Activated T-cell treated with anti-CD3 and anti-CD28 coated beads, Interleukin-2, amount 50 U/mL, for 24 hours (primary cell): ENCODE measurements around the gene NRSN2.
A peak's percentile ranks its signal among the peaks of the same experiment; 100 is the strongest.
"Not testable (repeated sequence)": the region's sequence is repeated elsewhere in the genome, so short reads cannot be mapped to it uniquely, and the experiment has no call there.

Source experiments
- DNase-seq: peaks from one replicate; pipeline ENCODE4 v3.0.0-alpha.2; 2020
- H3K27ac Mint-ChIP-seq: 2 replicates; pipeline ENCODE4 v1.8.0; 2020; ENCODE audit warnings: mild to moderate bottlenecking, mixed read lengths
- H3K27me3 Mint-ChIP-seq: 2 replicates; pipeline ENCODE4 v1.8.0; 2020; ENCODE audit warnings: mixed read lengths
- H3K36me3 Mint-ChIP-seq: 2 replicates; pipeline ENCODE4 v1.8.0; 2020; ENCODE audit warnings: low read depth, mixed read lengths
- H3K4me1 Mint-ChIP-seq: 2 replicates; pipeline ENCODE4 v1.8.0; 2020; ENCODE audit warnings: low read depth, mixed read lengths
- H3K4me3 Mint-ChIP-seq: 2 replicates; pipeline ENCODE4 v1.8.0; 2020; ENCODE audit warnings: mild to moderate bottlenecking, moderate library complexity, mixed read lengths
- H3K9me3 Mint-ChIP-seq: 2 replicates; pipeline ENCODE4 v1.8.0; 2020; ENCODE audit warnings: mixed read lengths

The NRSN2 gene

DNA sequence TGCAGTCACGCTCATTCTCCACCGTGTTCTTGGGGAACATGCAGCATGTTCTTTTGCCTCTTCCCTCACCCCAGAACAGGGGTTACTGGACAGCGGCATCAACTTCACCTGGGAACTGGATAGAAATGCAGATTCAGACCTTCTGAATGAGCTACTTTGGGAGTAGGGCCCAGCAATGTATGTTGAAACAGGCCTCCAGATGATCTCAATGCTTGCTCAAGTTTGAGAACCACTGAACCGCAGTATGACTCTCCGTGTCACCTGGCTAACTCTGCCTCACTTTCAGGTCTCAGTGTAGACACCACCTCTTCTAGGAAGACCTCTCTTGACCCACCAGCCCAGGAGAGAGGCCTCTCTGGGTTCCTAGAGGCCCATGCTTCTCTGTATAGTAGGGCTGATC lies 38.5 kb downstream of the NRSN2 start:
- Mint-ChIP-seq H3K9me3 (no peaks in the 10 kb centered on the region), H3K27me3 (no peaks in the 10 kb centered on the region), H3K4me3 (no peak overlapping the region), H3K36me3 (peaks cover 68% of the 10 kb centered on the region), H3K4me1 (peaks cover 21% of the 10 kb centered on the region), H3K27ac (no peak overlapping the region)
- DNase-seq, result no peak

DNA sequence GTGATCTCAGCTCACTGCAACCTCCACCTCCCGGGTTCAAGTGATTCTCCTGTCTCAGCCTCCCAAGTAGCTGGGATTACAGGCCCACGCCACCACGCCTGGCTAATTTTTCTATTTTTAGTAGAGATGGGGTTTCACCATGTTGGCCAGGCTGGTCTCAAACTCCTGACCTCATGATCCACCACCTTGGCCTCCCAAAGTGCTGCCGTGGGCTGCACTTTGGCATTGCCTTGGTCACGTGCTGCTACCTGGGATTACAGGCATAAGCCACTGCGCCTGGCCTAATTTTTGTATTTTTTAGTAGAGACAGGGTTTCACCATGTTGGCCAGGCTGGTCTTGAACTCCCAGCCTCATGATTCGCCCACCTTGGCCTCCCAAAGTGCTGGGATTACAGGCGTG lies 39.7 kb downstream of the NRSN2 start:
- not testable (repeated sequence) for DNase-seq, H3K9me3 Mint-ChIP-seq, H3K27me3 Mint-ChIP-seq, H3K27ac Mint-ChIP-seq, H3K4me3 Mint-ChIP-seq
- Mint-ChIP-seq H3K4me1 (peaks cover 21% of the 10 kb centered on the region), H3K36me3 (peaks cover 76% of the 10 kb centered on the region)

DNA sequence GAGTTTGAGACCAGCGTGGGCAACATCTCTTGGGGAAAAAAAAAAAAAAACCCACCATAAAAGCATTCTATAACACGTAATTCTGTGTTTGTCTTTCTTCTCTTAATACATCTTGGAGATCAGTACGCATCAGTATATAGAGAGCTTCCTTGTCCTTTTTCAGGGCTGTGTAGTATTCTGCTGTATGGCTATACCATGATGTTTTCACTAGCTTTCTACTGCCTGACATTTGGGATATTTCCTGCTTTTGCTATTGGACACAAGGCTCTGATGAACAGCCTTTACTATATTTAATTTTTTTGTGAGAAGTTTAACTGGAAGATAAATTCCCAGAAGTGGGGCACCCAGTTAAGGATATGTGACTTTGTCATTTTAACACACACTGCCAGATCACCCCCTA lies 40.6 kb downstream of the NRSN2 start:
- Mint-ChIP-seq H3K27ac (no peak overlapping the region), H3K27me3 (no peaks in the 10 kb centered on the region), H3K4me3 (no peak overlapping the region), H3K36me3 (peaks cover 85% of the 10 kb centered on the region), H3K9me3 (no peaks in the 10 kb centered on the region), H3K4me1 (peaks cover 15% of the 10 kb centered on the region)
- no peak for DNase-seq

DNA sequence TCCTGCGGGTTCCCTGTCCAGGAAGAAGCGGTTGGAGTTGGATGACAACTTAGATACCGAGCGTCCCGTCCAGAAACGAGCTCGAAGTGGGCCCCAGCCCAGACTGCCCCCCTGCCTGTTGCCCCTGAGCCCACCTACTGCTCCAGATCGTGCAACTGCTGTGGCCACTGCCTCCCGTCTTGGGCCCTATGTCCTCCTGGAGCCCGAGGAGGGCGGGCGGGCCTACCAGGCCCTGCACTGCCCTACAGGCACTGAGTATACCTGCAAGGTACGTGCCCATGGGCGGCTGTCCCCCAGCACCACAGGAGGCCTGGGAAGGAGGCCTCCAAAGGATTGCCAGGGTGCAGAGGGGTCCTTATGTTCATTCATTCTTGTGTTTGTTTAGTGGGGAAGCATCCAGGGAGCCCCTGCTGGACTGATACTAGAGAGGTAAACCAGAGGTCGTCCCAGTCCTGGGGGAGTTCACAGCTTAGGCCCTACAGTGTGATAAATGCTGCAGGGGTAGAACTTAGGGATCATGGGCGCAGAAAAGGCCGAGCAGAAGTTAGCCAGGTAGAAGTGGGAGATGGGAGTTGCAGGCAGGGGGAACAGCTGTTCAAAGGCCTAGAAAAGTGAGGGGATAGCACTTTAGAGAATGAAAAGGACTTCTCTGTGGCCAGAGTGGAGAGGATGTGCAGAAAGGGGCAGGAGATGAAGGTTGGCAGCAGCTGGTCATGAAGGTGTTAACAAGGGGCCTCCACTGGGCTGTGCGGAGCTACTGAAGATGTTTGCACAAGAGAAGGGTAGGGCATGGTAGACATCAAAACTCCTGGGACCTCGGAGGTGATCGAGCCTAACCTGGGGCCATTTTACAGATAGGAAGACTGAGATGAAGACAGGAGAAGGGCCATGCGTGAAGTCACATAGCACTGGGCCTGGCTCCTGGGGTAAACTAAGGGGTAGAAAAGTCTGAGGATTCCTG lies 41.4 kb downstream of the NRSN2 start:
- Mint-ChIP-seq H3K27me3 (no peaks in the 10 kb centered on the region), H3K4me3 (no peak overlapping the region), H3K9me3 (no peaks in the 10 kb centered on the region), H3K36me3 (peaks cover 89% of the 10 kb centered on the region), H3K4me1 (peaks cover 7% of the 10 kb centered on the region), H3K27ac (no peak overlapping the region)
- no peak for DNase-seq

DNA sequence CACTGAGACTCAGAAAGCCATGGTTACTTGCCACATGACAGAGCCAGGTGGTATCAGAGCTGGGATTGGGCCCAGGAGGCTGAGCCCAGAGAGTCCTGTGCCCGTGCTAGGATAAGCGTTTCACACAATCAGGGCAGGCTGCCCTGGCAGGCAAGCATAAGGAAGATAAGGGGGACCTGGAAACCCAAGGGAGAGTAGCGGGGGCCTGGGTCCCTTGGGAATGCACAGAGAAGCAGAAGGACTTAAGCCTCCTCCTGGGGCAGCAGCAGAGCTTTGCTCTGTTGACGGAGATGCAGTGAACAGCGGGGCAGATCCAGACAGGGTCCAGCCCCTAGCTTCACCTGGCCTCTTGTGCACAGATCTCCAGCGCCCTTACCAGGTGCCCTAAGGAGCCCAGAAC lies 42.3 kb downstream of the NRSN2 start:
- no peak for DNase-seq
- no peaks in the 10 kb centered on the region for H3K9me3 Mint-ChIP-seq
- H3K27ac Mint-ChIP-seq, result no peak overlapping the region
- no peak overlapping the region for H3K4me3 Mint-ChIP-seq
- no peaks in the 10 kb centered on the region for H3K27me3 Mint-ChIP-seq
- H3K36me3 Mint-ChIP-seq, result peaks cover 91% of the 10 kb centered on the region
- H3K4me1 Mint-ChIP-seq, result no peaks in the 10 kb centered on the region

DNA sequence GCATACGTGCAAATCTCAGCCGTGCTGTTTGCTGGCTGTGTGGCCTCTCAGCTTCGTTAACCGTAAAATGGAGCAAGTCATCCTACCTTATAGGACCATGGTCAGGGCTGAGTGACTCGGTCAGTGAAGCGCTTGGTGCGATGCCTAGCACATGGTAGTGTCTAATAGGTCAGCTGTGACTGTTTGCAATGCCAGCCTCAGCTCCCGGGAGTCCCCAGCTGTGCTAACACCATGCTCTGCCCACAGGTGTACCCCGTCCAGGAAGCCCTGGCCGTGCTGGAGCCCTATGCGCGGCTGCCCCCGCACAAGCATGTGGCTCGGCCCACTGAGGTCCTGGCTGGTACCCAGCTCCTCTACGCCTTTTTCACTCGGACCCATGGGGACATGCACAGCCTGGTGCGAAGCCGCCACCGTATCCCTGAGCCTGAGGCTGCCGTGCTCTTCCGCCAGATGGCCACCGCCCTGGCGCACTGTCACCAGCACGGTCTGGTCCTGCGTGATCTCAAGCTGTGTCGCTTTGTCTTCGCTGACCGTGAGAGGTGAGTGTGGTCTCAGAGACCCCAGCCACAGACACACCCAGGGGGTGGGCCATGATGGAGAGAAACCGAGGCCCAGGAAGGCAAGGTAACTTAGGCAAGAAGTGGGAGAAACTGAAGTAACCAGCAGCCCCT lies 44.3 kb downstream of the NRSN2 start:
- Mint-ChIP-seq H3K9me3 (no peaks in the 10 kb centered on the region), H3K36me3 (peaks cover 98% of the 10 kb centered on the region), H3K4me1 (no peaks in the 10 kb centered on the region), H3K27me3 (no peaks in the 10 kb centered on the region), H3K27ac (no peak overlapping the region), H3K4me3 (no peak overlapping the region)
- no peak for DNase-seq

DNA sequence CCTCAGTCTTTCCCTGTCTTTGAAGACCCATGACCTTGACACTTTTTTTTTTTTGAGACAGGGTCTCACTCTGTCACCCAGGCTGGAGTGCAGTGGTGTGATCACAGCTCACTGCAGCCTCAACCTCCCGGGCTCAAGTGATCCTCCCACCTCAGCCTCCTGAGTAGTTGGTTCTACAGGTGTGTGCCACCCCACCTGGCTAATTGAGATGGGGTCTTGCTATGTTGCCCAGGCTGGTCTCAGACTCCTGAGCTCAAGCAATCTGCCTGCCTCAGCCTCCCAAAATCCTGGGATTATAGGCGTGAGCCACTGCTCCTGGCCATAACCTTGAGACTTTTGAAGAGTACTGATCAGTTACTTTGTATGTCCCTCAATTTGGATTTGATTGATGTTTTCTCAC lies 46.4 kb downstream of the NRSN2 start:
- H3K36me3 Mint-ChIP-seq, result peaks cover 97% of the 10 kb centered on the region
- not testable (repeated sequence) for H3K4me1 Mint-ChIP-seq, H3K27ac Mint-ChIP-seq, DNase-seq, H3K9me3 Mint-ChIP-seq, H3K4me3 Mint-ChIP-seq, H3K27me3 Mint-ChIP-seq

DNA sequence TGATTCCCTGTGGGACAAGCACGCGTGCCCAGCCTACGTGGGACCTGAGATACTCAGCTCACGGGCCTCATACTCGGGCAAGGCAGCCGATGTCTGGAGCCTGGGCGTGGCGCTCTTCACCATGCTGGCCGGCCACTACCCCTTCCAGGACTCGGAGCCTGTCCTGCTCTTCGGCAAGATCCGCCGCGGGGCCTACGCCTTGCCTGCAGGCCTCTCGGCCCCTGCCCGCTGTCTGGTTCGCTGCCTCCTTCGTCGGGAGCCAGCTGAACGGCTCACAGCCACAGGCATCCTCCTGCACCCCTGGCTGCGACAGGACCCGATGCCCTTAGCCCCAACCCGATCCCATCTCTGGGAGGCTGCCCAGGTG lies 49.3 kb downstream of the NRSN2 start:
- H3K27me3 Mint-ChIP-seq, result no peaks in the 10 kb centered on the region
- no peak overlapping the region for H3K27ac Mint-ChIP-seq
- no peaks in the 10 kb centered on the region for H3K9me3 Mint-ChIP-seq
- peaks cover 73% of the 10 kb centered on the region for H3K36me3 Mint-ChIP-seq
- H3K4me3 Mint-ChIP-seq, result no peak overlapping the region
- no peak for DNase-seq
- H3K4me1 Mint-ChIP-seq, result peaks cover 2% of the 10 kb centered on the region

DNA sequence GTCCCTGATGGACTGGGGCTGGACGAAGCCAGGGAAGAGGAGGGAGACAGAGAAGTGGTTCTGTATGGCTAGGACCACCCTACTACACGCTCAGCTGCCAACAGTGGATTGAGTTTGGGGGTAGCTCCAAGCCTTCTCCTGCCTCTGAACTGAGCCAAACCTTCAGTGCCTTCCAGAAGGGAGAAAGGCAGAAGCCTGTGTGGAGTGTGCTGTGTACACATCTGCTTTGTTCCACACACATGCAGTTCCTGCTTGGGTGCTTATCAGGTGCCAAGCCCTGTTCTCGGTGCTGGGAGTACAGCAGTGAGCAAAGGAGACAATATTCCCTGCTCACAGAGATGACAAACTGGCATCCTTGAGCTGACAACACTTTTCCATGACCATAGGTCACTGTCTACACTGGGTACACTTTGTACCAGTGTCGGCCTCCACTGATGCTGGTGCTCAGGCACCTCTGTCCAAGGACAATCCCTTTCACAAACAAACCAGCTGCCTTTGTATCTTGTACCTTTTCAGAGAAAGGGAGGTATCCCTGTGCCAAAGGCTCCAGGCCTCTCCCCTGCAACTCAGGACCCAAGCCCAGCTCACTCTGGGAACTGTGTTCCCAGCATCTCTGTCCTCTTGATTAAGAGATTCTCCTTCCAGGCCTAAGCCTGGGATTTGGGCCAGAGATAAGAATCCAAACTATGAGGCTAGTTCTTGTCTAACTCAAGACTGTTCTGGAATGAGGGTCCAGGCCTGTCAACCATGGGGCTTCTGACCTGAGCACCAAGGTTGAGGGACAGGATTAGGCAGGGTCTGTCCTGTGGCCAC lies 49.9 kb downstream of the NRSN2 start:
- no peak for DNase-seq
- no peaks in the 10 kb centered on the region for H3K9me3 Mint-ChIP-seq
- H3K27ac Mint-ChIP-seq, result peak overlapping the region; percentile 29
- H3K27me3 Mint-ChIP-seq, result no peaks in the 10 kb centered on the region
- H3K4me1 Mint-ChIP-seq, result peaks cover 5% of the 10 kb centered on the region
- H3K4me3 Mint-ChIP-seq, result no peak overlapping the region
- peaks cover 67% of the 10 kb centered on the region for H3K36me3 Mint-ChIP-seq

DNA sequence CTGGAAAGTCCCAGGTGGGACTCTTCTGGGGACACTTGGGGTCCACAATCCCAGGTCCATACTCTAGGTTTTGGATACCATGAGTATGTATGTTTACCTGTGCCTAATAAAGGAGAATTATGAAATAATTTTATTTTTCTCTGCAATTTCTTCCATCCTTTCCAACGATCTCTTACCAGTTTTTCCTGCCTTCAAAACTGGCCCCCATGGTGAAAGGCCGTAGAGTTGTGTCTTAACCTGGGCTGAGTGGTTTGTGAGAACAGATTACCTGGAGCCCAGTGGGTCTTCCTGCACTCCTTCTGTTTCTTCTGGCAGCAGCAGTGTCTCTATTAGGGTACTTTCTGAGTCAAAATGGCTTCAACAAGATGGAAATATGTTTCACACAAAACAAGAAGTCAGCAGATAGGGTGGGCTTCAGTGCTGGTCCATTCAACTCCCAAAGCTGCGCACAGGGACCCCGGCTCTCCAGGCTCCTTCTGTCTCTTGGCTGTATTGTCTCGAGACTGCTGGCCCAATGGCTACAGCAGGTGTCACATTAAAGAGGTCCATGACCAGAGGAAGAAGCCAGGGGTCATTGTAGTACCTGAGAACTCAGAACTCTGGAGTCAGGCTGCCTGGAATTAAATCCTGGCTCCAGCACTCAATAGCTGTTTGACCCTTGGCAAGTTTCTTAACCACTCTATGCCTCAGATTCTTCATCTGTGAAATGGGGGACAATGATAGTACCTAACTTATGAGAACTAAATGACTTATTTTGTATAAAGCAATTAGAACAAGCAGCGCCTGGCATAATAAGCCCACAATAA lies 50.7 kb downstream of the NRSN2 start:
- Mint-ChIP-seq H3K9me3 (no peaks in the 10 kb centered on the region), H3K27ac (no peak overlapping the region), H3K27me3 (no peaks in the 10 kb centered on the region), H3K4me3 (no peak overlapping the region), H3K36me3 (peaks cover 59% of the 10 kb centered on the region), H3K4me1 (peaks cover 9% of the 10 kb centered on the region)
- no peak for DNase-seq

DNA sequence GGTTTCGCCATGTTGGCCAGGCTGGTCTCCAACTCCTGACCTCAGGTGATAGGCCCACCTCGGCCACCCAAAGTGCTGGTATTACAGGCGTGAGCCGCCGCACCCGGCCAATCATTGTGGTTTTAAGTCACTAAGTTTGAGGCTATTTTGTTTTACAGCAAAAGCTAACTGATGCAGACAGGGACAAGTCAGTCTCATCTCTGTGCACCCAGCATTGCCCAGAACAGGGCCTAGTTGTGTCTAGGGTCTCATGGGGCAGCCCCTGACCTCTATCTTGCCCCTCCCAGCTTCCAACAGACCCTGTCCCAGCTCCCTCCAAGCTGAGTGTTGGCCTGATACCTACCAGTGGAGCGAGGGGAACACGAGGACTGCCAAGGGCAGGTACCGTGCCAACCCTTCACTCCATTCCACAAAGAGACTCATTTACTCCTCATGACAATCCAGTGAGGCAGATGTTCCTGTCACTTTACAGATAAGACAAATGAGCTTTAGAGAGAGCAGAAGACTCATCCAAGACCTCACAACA lies 52.3 kb downstream of the NRSN2 start:
- Mint-ChIP-seq H3K27ac (no peak overlapping the region), H3K27me3 (no peaks in the 10 kb centered on the region), H3K4me3 (no peak overlapping the region), H3K9me3 (no peaks in the 10 kb centered on the region), H3K36me3 (peaks cover 43% of the 10 kb centered on the region), H3K4me1 (peaks cover 12% of the 10 kb centered on the region)
- DNase-seq, result no peak

DNA sequence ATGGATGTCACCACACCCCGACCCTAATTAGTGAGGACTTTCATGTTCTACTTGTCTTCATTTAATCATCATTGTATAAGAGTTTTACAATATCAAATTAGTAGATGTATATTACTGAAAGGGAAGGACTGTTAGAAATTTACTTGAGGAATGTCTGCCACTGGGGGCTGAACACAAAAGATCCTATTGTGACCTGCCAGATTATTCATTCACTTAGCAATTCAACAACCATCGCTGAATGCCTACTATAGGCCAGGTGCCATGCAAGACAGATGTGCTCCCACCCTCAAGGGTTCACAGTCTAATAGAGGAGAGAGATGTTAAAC lies 53.2 kb downstream of the NRSN2 start:
- Mint-ChIP-seq H3K36me3 (peaks cover 35% of the 10 kb centered on the region), H3K4me3 (no peak overlapping the region), H3K27me3 (no peaks in the 10 kb centered on the region), H3K4me1 (peaks cover 12% of the 10 kb centered on the region), H3K27ac (no peak overlapping the region), H3K9me3 (no peaks in the 10 kb centered on the region)
- no peak for DNase-seq

DNA sequence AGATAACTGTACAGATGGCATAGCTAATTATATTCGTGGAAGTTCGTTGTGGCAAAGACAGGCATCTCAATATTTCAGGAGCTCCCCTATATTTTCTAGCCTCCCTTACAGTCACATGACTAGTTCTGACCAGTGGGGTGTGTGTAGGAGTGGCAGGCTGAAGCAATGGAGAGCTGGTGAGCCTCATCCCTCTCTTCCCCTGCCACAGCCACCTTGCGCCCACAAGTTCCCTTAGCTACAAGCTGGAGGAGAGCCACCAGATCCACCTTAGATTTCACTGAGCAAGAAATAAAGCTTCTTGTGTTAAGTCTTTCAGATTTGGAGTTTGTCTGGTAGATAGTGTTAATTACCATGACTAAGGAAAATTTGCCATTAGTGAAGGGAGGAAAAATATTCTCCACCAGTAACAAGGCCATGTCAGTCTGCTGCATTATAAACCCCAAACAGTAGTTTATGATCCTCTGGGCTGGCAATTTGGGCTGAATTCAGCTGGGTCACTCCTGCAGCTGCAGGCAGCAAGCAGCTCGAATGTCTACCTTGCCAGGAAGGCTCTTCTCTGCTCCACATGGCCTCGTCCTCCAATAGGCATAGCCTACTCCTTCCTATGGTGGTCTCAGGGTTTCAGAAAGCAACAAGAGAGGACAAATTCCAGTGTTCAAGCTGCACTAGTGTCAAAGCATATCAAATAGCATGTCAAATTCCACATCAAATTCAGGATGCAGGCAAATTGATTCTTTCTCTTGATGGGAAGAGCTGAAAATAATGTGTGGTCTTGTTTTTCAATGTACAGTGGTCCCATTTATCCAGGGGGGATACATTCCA lies 53.8 kb downstream of the NRSN2 start:
- H3K27ac Mint-ChIP-seq, result no peak overlapping the region
- no peaks in the 10 kb centered on the region for H3K9me3 Mint-ChIP-seq
- H3K27me3 Mint-ChIP-seq, result no peaks in the 10 kb centered on the region
- peaks cover 12% of the 10 kb centered on the region for H3K4me1 Mint-ChIP-seq
- no peak overlapping the region for H3K4me3 Mint-ChIP-seq
- peaks cover 29% of the 10 kb centered on the region for H3K36me3 Mint-ChIP-seq
- DNase-seq, result no peak
